ENCODE measurements around the gene INSYN2A.

DNA sequence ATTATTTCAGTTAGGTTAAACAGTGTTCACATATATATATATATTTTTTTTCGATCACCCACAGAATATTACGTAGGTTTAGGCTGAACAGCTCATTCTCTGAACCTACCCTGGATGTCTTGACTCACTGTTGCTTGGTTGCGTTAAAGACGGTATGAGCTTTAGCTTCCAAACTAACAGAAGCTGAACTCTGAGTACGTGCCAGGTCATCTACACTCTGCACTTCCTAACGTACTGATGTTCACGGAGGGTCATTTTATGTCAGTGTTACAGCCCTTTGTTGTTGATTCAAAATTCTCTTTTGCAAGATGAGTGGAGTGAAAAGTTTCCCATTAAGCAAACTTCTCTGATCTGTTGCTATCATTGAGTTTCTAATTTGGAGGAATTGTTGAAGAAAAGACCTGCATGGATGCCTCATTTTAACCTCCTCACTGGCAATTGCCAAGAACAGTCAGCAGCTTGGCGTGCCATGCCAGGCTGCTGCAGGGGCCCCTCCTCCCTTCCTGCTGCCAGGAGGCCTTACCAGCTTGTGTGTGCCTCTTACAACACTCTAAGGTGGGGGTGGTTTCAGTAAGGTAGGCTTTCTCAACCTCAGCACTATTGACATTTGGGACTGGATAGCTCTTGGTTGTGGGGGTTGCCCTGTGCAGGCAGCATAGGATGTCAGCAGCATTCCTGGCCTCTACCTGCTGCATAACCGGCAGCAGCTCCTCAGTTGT lies 44.3 kb downstream of the INSYN2A start:
- TF ChIP-seq, protein P1, sequence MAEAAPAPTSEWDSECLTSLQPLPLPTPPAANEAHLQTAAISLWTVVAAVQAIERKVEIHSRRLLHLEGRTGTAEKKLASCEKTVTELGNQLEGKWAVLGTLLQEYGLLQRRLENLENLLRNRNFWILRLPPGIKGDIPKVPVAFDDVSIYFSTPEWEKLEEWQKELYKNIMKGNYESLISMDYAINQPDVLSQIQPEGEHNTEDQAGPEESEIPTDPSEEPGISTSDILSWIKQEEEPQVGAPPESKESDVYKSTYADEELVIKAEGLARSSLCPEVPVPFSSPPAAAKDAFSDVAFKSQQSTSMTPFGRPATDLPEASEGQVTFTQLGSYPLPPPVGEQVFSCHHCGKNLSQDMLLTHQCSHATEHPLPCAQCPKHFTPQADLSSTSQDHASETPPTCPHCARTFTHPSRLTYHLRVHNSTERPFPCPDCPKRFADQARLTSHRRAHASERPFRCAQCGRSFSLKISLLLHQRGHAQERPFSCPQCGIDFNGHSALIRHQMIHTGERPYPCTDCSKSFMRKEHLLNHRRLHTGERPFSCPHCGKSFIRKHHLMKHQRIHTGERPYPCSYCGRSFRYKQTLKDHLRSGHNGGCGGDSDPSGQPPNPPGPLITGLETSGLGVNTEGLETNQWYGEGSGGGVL (CRISPR knock-in tag; IDR thresholded peaks at IDR 0.05), result no peak
- TF ChIP-seq, protein P2, sequence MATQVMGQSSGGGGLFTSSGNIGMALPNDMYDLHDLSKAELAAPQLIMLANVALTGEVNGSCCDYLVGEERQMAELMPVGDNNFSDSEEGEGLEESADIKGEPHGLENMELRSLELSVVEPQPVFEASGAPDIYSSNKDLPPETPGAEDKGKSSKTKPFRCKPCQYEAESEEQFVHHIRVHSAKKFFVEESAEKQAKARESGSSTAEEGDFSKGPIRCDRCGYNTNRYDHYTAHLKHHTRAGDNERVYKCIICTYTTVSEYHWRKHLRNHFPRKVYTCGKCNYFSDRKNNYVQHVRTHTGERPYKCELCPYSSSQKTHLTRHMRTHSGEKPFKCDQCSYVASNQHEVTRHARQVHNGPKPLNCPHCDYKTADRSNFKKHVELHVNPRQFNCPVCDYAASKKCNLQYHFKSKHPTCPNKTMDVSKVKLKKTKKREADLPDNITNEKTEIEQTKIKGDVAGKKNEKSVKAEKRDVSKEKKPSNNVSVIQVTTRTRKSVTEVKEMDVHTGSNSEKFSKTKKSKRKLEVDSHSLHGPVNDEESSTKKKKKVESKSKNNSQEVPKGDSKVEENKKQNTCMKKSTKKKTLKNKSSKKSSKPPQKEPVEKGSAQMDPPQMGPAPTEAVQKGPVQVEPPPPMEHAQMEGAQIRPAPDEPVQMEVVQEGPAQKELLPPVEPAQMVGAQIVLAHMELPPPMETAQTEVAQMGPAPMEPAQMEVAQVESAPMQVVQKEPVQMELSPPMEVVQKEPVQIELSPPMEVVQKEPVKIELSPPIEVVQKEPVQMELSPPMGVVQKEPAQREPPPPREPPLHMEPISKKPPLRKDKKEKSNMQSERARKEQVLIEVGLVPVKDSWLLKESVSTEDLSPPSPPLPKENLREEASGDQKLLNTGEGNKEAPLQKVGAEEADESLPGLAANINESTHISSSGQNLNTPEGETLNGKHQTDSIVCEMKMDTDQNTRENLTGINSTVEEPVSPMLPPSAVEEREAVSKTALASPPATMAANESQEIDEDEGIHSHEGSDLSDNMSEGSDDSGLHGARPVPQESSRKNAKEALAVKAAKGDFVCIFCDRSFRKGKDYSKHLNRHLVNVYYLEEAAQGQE (IDR thresholded peaks at IDR 0.05; ENCODE audit: borderline replicate concordance), result no peak
- TF ChIP-seq, protein P2 (CRISPR knock-in tag; IDR thresholded peaks at IDR 0.05; ENCODE audit: low read depth), result no peak
